GM12878 (cell line): ENCODE data around the gene ASCC1. TPM values are rescaled to one million over a fixed set of nuclear protein-coding genes. Genes with fewer than 3 reads are reported as not detected.
A peak's percentile ranks its signal among the peaks of the same experiment; 100 is the strongest.

Experiments used
- CBX3 ChIP-seq: fragments of 200-600 bp; sonication (generic); IDR thresholded peaks from 2 replicates; pipeline ENCODE4 v1.6.1; 2016; ENCODE audit warnings: low read depth, borderline replicate concordance
- CHD2 ChIP-seq: IDR thresholded peaks from 2 replicates; pipeline ENCODE4 v1.6.1; 2011; ENCODE audit warnings: low read depth, low read length, improper control_type of control experiment, borderline replicate concordance
- FOXK2 ChIP-seq: fragments of 450-650 bp; IDR thresholded peaks from 2 replicates; pipeline ENCODE4 v1.6.1; 2017; ENCODE audit warnings: mild to moderate bottlenecking, moderate library complexity
- JUND ChIP-seq: IDR thresholded peaks from 2 replicates; pipeline ENCODE4 v1.6.1; 2012; ENCODE audit warnings: low read depth, mild to moderate bottlenecking, low read length, improper control_type of control experiment, moderate library complexity
- KAT2A ChIP-seq: conservative IDR thresholded peaks from 2 replicates; pipeline ENCODE4 v1.6.1; 2011; ENCODE audit warnings: low read depth, low read length; ENCODE audit not compliant: control insufficient read depth
- KLF5 ChIP-seq: fragments of 450-650 bp; IDR thresholded peaks from 2 replicates; pipeline ENCODE4 v1.6.1; 2014; ENCODE audit warnings: mild to moderate bottlenecking; ENCODE audit not compliant: partially characterized antibody
- MEF2A ChIP-seq: IDR thresholded peaks from 2 replicates; pipeline ENCODE4 v1.6.1; 2011; ENCODE audit warnings: low read depth, mild to moderate bottlenecking, low read length, moderate library complexity; ENCODE audit not compliant: insufficient read depth
- MYB ChIP-seq: fragments of 150-350 bp; IDR thresholded peaks from 2 replicates; pipeline ENCODE4 v1.6.1; 2014; ENCODE audit warnings: mild to moderate bottlenecking, low read depth, low read length, borderline replicate concordance
- NR2F1 ChIP-seq: fragments of 450-650 bp; conservative IDR thresholded peaks from 2 replicates; pipeline ENCODE4 v1.6.1; 2017; ENCODE audit warnings: mild to moderate bottlenecking
- PAX8 ChIP-seq: fragments of 450-650 bp; IDR thresholded peaks from 2 replicates; pipeline ENCODE4 v1.6.1; 2017; ENCODE audit warnings: mild to moderate bottlenecking, moderate library complexity
- PBX3 ChIP-seq: IDR thresholded peaks from 2 replicates; pipeline ENCODE4 v1.6.1; 2011; ENCODE audit warnings: mild to moderate bottlenecking, low read depth, low read length, moderate library complexity; ENCODE audit not compliant: insufficient replicate concordance
- POLR2AphosphoS2 ChIP-seq: IDR thresholded peaks from 2 replicates; pipeline ENCODE4 v1.6.1; 2011; ENCODE audit warnings: low read depth, mild to moderate bottlenecking, low read length, improper control_type of control experiment, moderate library complexity
- POLR2AphosphoS5 ChIP-seq: IDR thresholded peaks from 2 replicates; pipeline ENCODE4 v1.6.1; 2011; ENCODE audit warnings: mild to moderate bottlenecking, low read length, inconsistent platforms
- POU2F2 ChIP-seq: IDR thresholded peaks from 3 replicates; pipeline ENCODE4 v1.6.1; 2011; ENCODE audit warnings: low read depth, mild to moderate bottlenecking, low read length, borderline replicate concordance
- RAD21 ChIP-seq: IDR thresholded peaks from 2 replicates; pipeline ENCODE4 v1.6.1; 2011; ENCODE audit warnings: mild to moderate bottlenecking, low read depth, low read length, moderate library complexity; ENCODE audit not compliant: insufficient read depth
- RUNX3 ChIP-seq: IDR thresholded peaks from 2 replicates; pipeline ENCODE4 v1.6.1; 2012; ENCODE audit warnings: low read length, inconsistent platforms
- SIN3A ChIP-seq: IDR thresholded peaks from 2 replicates; pipeline ENCODE4 v1.6.1; 2012; ENCODE audit warnings: low read depth, low read length, improper control_type of control experiment
- SMARCA5 ChIP-seq: fragments of 450-650 bp; IDR thresholded peaks from 2 replicates; pipeline ENCODE4 v1.6.1; 2017; ENCODE audit warnings: mild to moderate bottlenecking
- SUPT20H ChIP-seq: IDR thresholded peaks from 2 replicates; pipeline ENCODE4 v1.6.1; 2011; ENCODE audit warnings: low read depth, mild to moderate bottlenecking, low read length, moderate library complexity, borderline replicate concordance; ENCODE audit not compliant: control insufficient read depth
- SUZ12 ChIP-seq: fragments of 200-600 bp; sonication (generic); IDR thresholded peaks from one replicate; pipeline ENCODE4 v1.6.1; 2018; ENCODE audit warnings: antibody characterized with exemption, mild to moderate bottlenecking; ENCODE audit not compliant: unreplicated experiment
- USF2 ChIP-seq: IDR thresholded peaks from 2 replicates; pipeline ENCODE4 v1.6.1; 2011; ENCODE audit warnings: low read depth, low read length, improper control_type of control experiment, borderline replicate concordance
- YY1 ChIP-seq: IDR thresholded peaks from 2 replicates; pipeline ENCODE4 v1.6.1; 2011; ENCODE audit warnings: low read depth, mild to moderate bottlenecking, low read length
- ZNF207 ChIP-seq: fragments of 450-650 bp; IDR thresholded peaks from 2 replicates; pipeline ENCODE4 v1.6.1; 2014; ENCODE audit warnings: antibody characterized with exemption, mild to moderate bottlenecking, borderline replicate concordance
- ZNF24 ChIP-seq: fragments of 450-650 bp; IDR thresholded peaks from 2 replicates; pipeline ENCODE4 v1.6.1; 2017; ENCODE audit warnings: antibody characterized with exemption, mild to moderate bottlenecking
- ZNF384 ChIP-seq: IDR thresholded peaks from 2 replicates; pipeline ENCODE4 v1.6.1; 2012; ENCODE audit warnings: low read depth, mild to moderate bottlenecking, low read length, improper control_type of control experiment, borderline replicate concordance
- ZZZ3 ChIP-seq: IDR thresholded peaks from 2 replicates; pipeline ENCODE4 v1.6.1; 2011; ENCODE audit warnings: low read depth; ENCODE audit not compliant: control insufficient read depth, insufficient read length
- polyA plus RNA-seq, 11 experiments: library from polyadenylated mRNA; depleted of rRNA in 4 of 11; unstranded in 6 of 11; stranded (reverse) in 5 of 11; fragments of >200 nt; fragmentation: Nextera tagmentation in 4 of 11; fragmentation: Illumina TruSeq in 1 of 11; extraction: Ambion mirVana in 4 of 11; extraction: Trizol in 1 of 11; gene quantifications; 1 replicate in 1 of 11; 2 replicates in 10 of 11; pipeline versions ENCODE4 v1.2.1 to v1.2.3, GENCODE V29; 2011 to 2016; ENCODE audit warnings: inconsistent platforms in 2 of 11, missing spikeins in 2 of 11, low read depth in 1 of 11
- total RNA-seq, 4 experiments: library from RNA; depleted of rRNA in 3 of 4; stranded (reverse); fragments of >200 nt in 3 of 4; fragmentation: Illumina TruSeq in 1 of 4; extraction: Trizol in 1 of 4; gene quantifications; 2 replicates each; pipeline versions ENCODE4 v1.2.1 to v1.2.3, GENCODE V29; 2013 to 2021
- TF ChIP-seq, protein P1 (sequence below): fragments of 450-650 bp; IDR thresholded peaks from 2 replicates; pipeline ENCODE4 v1.6.1; 2017; ENCODE audit warnings: low read depth, mild to moderate bottlenecking, moderate library complexity
- TF ChIP-seq, protein P2 (sequence below): IDR thresholded peaks from 2 replicates; pipeline ENCODE4 v1.6.1; 2011; ENCODE audit warnings: low read depth, mild to moderate bottlenecking, low read length, moderate library complexity, borderline replicate concordance; ENCODE audit errors: extremely low read depth

The ASCC1 gene
- total and polyA plus RNA-seq, 10 of the 15 experiments (the other 5 are each of a cell fraction or from before 2014, with no cell fraction given): 23.3 to 80.6 (median 42.8) TPM

GRCh38 chr10:72257051-72257892 lies 41.2 kb upstream of the ASCC1 start (continued):
- TF ChIP-seq PBX3 (no peak), KAT2A (no peak), CHD2 (peak; percentile 38; the same call in 1 of the 2 replicates), JUND (no peak), RUNX3 (peak; percentile 78), KLF5 (peak; percentile 44), POLR2AphosphoS5 (no peak), YY1 (no peak), MEF2A (peak; percentile 25; the same call in 1 of the 2 replicates), USF2 (no peak; the same call in 1 of the 2 replicates), SUPT20H (no peak), SMARCA5 (peak; percentile 90), CBX3 (no peak), POLR2AphosphoS2 (no peak), ZNF207 (no peak), PAX8 (no peak), NR2F1 (peak; percentile 56; the same call in 1 of the 2 replicates), RAD21 (no peak), MYB (no peak), ZNF24 (peak; percentile 92), POU2F2 (no peak; the same call in 2 of the 3 replicates), FOXK2 (no peak), SIN3A (no peak), SUZ12 (no peak), ZZZ3 (no peak), ZNF384 (no peak)
- TF ChIP-seq, protein P1, sequence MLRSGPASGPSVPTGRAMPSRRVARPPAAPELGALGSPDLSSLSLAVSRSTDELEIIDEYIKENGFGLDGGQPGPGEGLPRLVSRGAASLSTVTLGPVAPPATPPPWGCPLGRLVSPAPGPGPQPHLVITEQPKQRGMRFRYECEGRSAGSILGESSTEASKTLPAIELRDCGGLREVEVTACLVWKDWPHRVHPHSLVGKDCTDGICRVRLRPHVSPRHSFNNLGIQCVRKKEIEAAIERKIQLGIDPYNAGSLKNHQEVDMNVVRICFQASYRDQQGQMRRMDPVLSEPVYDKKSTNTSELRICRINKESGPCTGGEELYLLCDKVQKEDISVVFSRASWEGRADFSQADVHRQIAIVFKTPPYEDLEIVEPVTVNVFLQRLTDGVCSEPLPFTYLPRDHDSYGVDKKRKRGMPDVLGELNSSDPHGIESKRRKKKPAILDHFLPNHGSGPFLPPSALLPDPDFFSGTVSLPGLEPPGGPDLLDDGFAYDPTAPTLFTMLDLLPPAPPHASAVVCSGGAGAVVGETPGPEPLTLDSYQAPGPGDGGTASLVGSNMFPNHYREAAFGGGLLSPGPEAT: peak; percentile 98
- TF ChIP-seq, protein P2, sequence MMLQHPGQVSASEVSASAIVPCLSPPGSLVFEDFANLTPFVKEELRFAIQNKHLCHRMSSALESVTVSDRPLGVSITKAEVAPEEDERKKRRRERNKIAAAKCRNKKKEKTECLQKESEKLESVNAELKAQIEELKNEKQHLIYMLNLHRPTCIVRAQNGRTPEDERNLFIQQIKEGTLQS: no peak
